ENCODE data around the gene UBASH3B.

- TF ChIP-seq CTCF (IDR thresholded peaks at IDR 0.05) (no peak), POLR2A (IDR thresholded peaks at IDR 0.05) (no peak)
Observed at GRCh38 chr11:122642971-122643370, 12.6 kb upstream of the UBASH3B start.
